SK-N-SH treated with all-trans-retinoic acid at 6 μM for 48 hours (cell line): ENCODE results near the gene ADGRG1.

Experiments
- ARNTL ChIP-seq: fragments of 450-650 bp; formaldehyde crosslinking; IDR thresholded peaks from 2 replicates; pipeline ENCODE4 v1.5.0; 2020; ENCODE audit warnings: low read depth, mild to moderate bottlenecking, moderate library complexity, borderline replicate concordance
- CSRNP3 ChIP-seq: fragments of 250-450 bp; sonication (Bioruptor Pico); IDR thresholded peaks from 2 replicates; pipeline ENCODE4 v1.5.1; 2021; ENCODE audit warnings: mild to moderate bottlenecking, moderate library complexity
- GLIS3 ChIP-seq: fragments of 250-450 bp; sonication (Bioruptor Pico); IDR thresholded peaks from 2 replicates; pipeline ENCODE4 v1.5.0; 2020; ENCODE audit warnings: mild to moderate bottlenecking, moderate library complexity
- ISL1 ChIP-seq: fragments of 250-450 bp; sonication (Bioruptor Pico); IDR thresholded peaks from 2 replicates; pipeline ENCODE4 v2.1.2; 2022; ENCODE audit warnings: mild to moderate bottlenecking, moderate library complexity
- RARB ChIP-seq: fragments of 250-450 bp; sonication (Bioruptor Pico); IDR thresholded peaks from 2 replicates; pipeline ENCODE4 v1.8.0; 2021; ENCODE audit warnings: mild to moderate bottlenecking, moderate library complexity
- SNAI2 ChIP-seq: fragments of 250-450 bp; sonication (Bioruptor Pico); IDR thresholded peaks from 2 replicates; pipeline ENCODE4 v1.5.0; 2020; ENCODE audit warnings: mild to moderate bottlenecking, moderate library complexity
- TCF4 ChIP-seq: fragments of 250-450 bp; sonication (Bioruptor Pico); IDR thresholded peaks from 2 replicates; pipeline ENCODE4 v1.8.0; 2021; ENCODE audit warnings: mild to moderate bottlenecking, moderate library complexity, borderline replicate concordance
- TSHZ2 ChIP-seq: fragments of 250-450 bp; sonication (Bioruptor Pico); IDR thresholded peaks from 2 replicates; pipeline ENCODE4 v1.5.0; 2020; ENCODE audit warnings: mild to moderate bottlenecking, moderate library complexity
- ZFP3 ChIP-seq: fragments of 250-450 bp; sonication (Bioruptor Pico); IDR thresholded peaks from 2 replicates; pipeline ENCODE4 v1.5.0; 2020; ENCODE audit warnings: mild to moderate bottlenecking, moderate library complexity
- ZNF565 ChIP-seq: fragments of 450-650 bp; formaldehyde crosslinking; conservative IDR thresholded peaks from 2 replicates; pipeline ENCODE4 v1.5.0; 2020; ENCODE audit warnings: low read depth, mild to moderate bottlenecking, moderate library complexity
- TF ChIP-seq, protein P1 (sequence below): fragments of 250-450 bp; sonication (Bioruptor Pico); IDR thresholded peaks from 2 replicates; pipeline ENCODE4 v1.8.0; 2021; ENCODE audit warnings: low read depth, mild to moderate bottlenecking, moderate library complexity, borderline replicate concordance
- TF ChIP-seq, protein P2 (sequence below): fragments of 250-450 bp; sonication (Bioruptor Pico); IDR thresholded peaks from 2 replicates; pipeline ENCODE4 v1.8.0; 2020; ENCODE audit warnings: mild to moderate bottlenecking, moderate library complexity, borderline replicate concordance
- TF ChIP-seq, protein P3 (sequence below): fragments of 250-450 bp; sonication (Bioruptor Pico); IDR thresholded peaks from 2 replicates; pipeline ENCODE4 v1.5.1; 2020; ENCODE audit warnings: low read depth, mild to moderate bottlenecking, moderate library complexity

DNA sequence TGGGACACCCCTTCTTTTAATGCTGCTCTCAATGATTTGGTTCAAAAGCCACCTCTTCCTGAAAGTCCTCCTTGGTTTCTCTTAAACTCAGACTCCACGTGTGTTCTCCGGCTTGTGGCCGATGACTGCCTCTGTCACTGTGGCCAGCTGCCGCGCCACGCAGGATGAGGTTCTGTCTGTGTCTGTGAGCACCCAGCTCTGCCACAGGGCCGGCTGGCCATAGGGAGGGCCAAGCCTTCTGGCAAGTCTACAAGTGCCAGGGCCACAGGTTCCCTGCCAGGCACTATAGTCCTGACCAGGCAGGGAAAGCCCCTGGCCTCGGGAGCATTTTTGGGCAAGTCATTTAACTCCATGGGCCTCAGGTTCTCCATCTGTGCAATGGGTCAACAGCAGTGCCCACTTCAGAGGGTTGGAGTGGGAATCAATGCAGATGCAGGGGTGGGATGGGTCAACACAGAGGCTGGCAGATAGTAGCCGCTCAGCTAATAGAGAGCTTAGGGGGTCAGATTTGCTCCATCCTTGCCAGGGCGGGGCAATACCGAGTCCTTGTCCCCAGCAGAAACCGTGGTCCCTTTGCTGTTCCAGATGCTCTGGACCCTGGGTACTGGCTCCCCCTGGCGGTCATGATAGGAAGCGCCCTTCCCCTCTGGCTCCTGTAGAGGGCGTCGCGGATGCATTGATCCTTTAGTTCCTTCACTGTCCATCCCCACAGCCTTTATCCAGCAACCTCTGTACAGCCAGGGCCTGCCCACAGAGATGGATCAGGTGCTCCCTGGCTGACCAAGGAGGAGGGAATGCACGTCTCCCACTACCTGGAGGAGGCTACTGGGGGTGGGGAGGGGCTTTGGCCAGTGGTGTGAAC is 20.4 kb downstream of the ADGRG1 start:
- TF ChIP-seq ZFP3 (CRISPR knock-in tag) (no peak), SNAI2 (CRISPR knock-in tag) (no peak), CSRNP3 (CRISPR knock-in tag) (no peak), ARNTL (CRISPR knock-in tag) (no peak), RARB (CRISPR knock-in tag) (no peak), TCF4 (CRISPR knock-in tag) (no peak), ISL1 (CRISPR knock-in tag) (no peak), ZNF565 (CRISPR knock-in tag) (no peak), TSHZ2 (CRISPR knock-in tag) (no peak), GLIS3 (CRISPR knock-in tag) (no peak)
- TF ChIP-seq, protein P1, sequence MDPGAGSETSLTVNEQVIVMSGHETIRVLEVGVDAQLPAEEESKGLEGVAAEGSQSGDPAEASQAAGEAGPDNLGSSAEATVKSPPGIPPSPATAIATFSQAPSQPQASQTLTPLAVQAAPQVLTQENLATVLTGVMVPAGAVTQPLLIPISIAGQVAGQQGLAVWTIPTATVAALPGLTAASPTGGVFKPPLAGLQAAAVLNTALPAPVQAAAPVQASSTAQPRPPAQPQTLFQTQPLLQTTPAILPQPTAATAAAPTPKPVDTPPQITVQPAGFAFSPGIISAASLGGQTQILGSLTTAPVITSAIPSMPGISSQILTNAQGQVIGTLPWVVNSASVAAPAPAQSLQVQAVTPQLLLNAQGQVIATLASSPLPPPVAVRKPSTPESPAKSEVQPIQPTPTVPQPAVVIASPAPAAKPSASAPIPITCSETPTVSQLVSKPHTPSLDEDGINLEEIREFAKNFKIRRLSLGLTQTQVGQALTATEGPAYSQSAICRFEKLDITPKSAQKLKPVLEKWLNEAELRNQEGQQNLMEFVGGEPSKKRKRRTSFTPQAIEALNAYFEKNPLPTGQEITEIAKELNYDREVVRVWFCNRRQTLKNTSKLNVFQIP (CRISPR knock-in tag), result no peak
- TF ChIP-seq, protein P2, sequence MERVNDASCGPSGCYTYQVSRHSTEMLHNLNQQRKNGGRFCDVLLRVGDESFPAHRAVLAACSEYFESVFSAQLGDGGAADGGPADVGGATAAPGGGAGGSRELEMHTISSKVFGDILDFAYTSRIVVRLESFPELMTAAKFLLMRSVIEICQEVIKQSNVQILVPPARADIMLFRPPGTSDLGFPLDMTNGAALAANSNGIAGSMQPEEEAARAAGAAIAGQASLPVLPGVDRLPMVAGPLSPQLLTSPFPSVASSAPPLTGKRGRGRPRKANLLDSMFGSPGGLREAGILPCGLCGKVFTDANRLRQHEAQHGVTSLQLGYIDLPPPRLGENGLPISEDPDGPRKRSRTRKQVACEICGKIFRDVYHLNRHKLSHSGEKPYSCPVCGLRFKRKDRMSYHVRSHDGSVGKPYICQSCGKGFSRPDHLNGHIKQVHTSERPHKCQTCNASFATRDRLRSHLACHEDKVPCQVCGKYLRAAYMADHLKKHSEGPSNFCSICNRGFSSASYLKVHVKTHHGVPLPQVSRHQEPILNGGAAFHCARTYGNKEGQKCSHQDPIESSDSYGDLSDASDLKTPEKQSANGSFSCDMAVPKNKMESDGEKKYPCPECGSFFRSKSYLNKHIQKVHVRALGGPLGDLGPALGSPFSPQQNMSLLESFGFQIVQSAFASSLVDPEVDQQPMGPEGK (CRISPR knock-in tag), result no peak
- TF ChIP-seq, protein P3, sequence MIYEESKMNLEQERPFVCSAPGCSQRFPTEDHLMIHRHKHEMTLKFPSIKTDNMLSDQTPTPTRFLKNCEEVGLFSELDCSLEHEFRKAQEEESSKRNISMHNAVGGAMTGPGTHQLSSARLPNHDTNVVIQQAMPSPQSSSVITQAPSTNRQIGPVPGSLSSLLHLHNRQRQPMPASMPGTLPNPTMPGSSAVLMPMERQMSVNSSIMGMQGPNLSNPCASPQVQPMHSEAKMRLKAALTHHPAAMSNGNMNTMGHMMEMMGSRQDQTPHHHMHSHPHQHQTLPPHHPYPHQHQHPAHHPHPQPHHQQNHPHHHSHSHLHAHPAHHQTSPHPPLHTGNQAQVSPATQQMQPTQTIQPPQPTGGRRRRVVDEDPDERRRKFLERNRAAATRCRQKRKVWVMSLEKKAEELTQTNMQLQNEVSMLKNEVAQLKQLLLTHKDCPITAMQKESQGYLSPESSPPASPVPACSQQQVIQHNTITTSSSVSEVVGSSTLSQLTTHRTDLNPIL (CRISPR knock-in tag), result no peak
